Tibial nerve (tissue), 4 donors: ENCODE measurements around the gene SLC27A4.

Experiments used
- CTCF ChIP-seq, 5 experiments: fragments of 200-600 bp in 3 of 5; fragments of 450-650 bp in 2 of 5; sonication (generic) in 3 of 5; IDR thresholded peaks; one replicate each; pipeline ENCODE4 v1.5.1; 2016 to 2019; ENCODE audit warnings: antibody characterized with exemption in 5 of 5, mild to moderate bottlenecking in 3 of 5, moderate library complexity in 2 of 5
- EP300 ChIP-seq, 2 donors: sonication (generic); formaldehyde crosslinking; IDR thresholded peaks; one replicate each; pipeline ENCODE4 v1.6.1; 2017; ENCODE audit warnings: antibody characterized with exemption in 2 of 2, mild to moderate bottlenecking in 1 of 2
- POLR2A ChIP-seq, 2 donors: fragments of 450-650 bp; IDR thresholded peaks; one replicate each; pipeline ENCODE4 v1.6.1; 2017; ENCODE audit warnings: antibody characterized with exemption in 2 of 2, mild to moderate bottlenecking in 2 of 2, moderate library complexity in 2 of 2

- TF ChIP-seq CTCF (IDR thresholded peaks at IDR 0.05) (no peak), POLR2A (IDR thresholded peaks at IDR 0.05) (no peak), EP300 (IDR thresholded peaks at IDR 0.05) (no peak)
Observed at GRCh38 chr9:128335914-128336313, 4.4 kb upstream of the SLC27A4 start.
